GM23338 (cell line): ENCODE measurements around the gene CDKL4.

Experiments
- CREB1 ChIP-seq: fragments of 250-450 bp; sonication (Bioruptor Pico); IDR thresholded peaks from 2 replicates; pipeline ENCODE4 v1.5.0; 2020; ENCODE audit warnings: low read depth, mild to moderate bottlenecking, moderate library complexity
- EZH2 ChIP-seq: fragments of 200-600 bp; sonication (generic); IDR thresholded peaks from one replicate; pipeline ENCODE4 v1.8.0; 2017; ENCODE audit warnings: antibody characterized with exemption, mild to moderate bottlenecking, low read depth; ENCODE audit not compliant: unreplicated experiment
- EZH2phosphoT487 ChIP-seq: fragments of 200-600 bp; sonication (generic); IDR thresholded peaks from one replicate; pipeline ENCODE4 v1.8.1; 2018; ENCODE audit warnings: antibody characterized with exemption; ENCODE audit not compliant: unreplicated experiment
- JUNB ChIP-seq: IDR thresholded peaks from one replicate; pipeline ENCODE4 v1.6.1; 2016; ENCODE audit warnings: antibody characterized with exemption; ENCODE audit not compliant: unreplicated experiment
- POLR2AphosphoS5 ChIP-seq: IDR thresholded peaks from 2 replicates; pipeline ENCODE4 v1.6.1; 2016; ENCODE audit warnings: antibody characterized with exemption, low read depth
- ZNF114 ChIP-seq: fragments of 250-450 bp; sonication (Bioruptor Pico); IDR thresholded peaks from 2 replicates; pipeline ENCODE4 v1.5.0; 2020; ENCODE audit warnings: mild to moderate bottlenecking, moderate library complexity
- ZNF331 ChIP-seq: fragments of 250-450 bp; sonication (Bioruptor Pico); IDR thresholded peaks from 2 replicates; pipeline ENCODE4 v1.5.0; 2020; ENCODE audit warnings: low read depth, mild to moderate bottlenecking, moderate library complexity
- TF ChIP-seq, protein P1 (sequence below), 2 experiments: fragments of 200-600 bp in 1 of 2; sonication (generic) in 1 of 2; conservative IDR thresholded peaks; 2 replicates each; pipeline versions ENCODE4 v1.5.1 to v1.6.1; 2016 to 2017; ENCODE audit warnings: antibody characterized with exemption in 2 of 2, low read depth in 2 of 2, mild to moderate bottlenecking in 2 of 2, moderate library complexity in 1 of 2
- TF ChIP-seq, protein P2 (sequence below): IDR thresholded peaks from one replicate; pipeline ENCODE4 v1.6.1; 2018; ENCODE audit warnings: antibody characterized with exemption; ENCODE audit not compliant: unreplicated experiment
- TF ChIP-seq, protein P3 (sequence below): IDR thresholded peaks from 2 replicates; pipeline ENCODE4 v1.6.1; 2016; ENCODE audit warnings: antibody characterized with exemption

DNA sequence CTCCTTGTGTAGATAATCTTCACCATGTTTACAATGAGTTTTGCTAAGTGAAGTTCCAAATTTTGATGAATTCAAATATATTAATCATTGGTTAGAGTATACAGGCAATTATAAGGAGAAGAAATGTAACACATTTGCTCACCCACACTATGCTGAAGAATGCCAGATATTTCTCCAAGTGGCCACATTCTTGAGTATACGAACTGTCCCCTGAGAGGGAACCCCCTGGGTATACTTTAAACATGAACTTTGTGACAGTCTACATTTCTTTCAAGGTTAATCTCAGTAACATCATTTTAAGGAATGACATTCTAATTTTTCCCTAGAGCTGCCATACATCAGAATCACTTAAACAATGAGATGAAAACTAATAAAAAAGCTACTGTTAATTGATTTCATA, 39.8 kb upstream of the CDKL4 start:
- TF ChIP-seq, protein P1, sequence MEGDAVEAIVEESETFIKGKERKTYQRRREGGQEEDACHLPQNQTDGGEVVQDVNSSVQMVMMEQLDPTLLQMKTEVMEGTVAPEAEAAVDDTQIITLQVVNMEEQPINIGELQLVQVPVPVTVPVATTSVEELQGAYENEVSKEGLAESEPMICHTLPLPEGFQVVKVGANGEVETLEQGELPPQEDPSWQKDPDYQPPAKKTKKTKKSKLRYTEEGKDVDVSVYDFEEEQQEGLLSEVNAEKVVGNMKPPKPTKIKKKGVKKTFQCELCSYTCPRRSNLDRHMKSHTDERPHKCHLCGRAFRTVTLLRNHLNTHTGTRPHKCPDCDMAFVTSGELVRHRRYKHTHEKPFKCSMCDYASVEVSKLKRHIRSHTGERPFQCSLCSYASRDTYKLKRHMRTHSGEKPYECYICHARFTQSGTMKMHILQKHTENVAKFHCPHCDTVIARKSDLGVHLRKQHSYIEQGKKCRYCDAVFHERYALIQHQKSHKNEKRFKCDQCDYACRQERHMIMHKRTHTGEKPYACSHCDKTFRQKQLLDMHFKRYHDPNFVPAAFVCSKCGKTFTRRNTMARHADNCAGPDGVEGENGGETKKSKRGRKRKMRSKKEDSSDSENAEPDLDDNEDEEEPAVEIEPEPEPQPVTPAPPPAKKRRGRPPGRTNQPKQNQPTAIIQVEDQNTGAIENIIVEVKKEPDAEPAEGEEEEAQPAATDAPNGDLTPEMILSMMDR (conservative IDR thresholded peaks at IDR 0.05; ENCODE audit: low read depth in 2 of 2), result no peak
- TF ChIP-seq JUNB, result no peak
- no peak for TF ChIP-seq POLR2AphosphoS5
- TF ChIP-seq, protein P2, sequence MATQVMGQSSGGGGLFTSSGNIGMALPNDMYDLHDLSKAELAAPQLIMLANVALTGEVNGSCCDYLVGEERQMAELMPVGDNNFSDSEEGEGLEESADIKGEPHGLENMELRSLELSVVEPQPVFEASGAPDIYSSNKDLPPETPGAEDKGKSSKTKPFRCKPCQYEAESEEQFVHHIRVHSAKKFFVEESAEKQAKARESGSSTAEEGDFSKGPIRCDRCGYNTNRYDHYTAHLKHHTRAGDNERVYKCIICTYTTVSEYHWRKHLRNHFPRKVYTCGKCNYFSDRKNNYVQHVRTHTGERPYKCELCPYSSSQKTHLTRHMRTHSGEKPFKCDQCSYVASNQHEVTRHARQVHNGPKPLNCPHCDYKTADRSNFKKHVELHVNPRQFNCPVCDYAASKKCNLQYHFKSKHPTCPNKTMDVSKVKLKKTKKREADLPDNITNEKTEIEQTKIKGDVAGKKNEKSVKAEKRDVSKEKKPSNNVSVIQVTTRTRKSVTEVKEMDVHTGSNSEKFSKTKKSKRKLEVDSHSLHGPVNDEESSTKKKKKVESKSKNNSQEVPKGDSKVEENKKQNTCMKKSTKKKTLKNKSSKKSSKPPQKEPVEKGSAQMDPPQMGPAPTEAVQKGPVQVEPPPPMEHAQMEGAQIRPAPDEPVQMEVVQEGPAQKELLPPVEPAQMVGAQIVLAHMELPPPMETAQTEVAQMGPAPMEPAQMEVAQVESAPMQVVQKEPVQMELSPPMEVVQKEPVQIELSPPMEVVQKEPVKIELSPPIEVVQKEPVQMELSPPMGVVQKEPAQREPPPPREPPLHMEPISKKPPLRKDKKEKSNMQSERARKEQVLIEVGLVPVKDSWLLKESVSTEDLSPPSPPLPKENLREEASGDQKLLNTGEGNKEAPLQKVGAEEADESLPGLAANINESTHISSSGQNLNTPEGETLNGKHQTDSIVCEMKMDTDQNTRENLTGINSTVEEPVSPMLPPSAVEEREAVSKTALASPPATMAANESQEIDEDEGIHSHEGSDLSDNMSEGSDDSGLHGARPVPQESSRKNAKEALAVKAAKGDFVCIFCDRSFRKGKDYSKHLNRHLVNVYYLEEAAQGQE, result no peak
- TF ChIP-seq EZH2, result no peak
- TF ChIP-seq, protein P3, sequence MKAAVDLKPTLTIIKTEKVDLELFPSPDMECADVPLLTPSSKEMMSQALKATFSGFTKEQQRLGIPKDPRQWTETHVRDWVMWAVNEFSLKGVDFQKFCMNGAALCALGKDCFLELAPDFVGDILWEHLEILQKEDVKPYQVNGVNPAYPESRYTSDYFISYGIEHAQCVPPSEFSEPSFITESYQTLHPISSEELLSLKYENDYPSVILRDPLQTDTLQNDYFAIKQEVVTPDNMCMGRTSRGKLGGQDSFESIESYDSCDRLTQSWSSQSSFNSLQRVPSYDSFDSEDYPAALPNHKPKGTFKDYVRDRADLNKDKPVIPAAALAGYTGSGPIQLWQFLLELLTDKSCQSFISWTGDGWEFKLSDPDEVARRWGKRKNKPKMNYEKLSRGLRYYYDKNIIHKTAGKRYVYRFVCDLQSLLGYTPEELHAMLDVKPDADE, result no peak
- no peak for TF ChIP-seq ZNF331
- TF ChIP-seq ZNF114 (CRISPR knock-in tag), result no peak
- TF ChIP-seq EZH2phosphoT487, result no peak
- no peak for TF ChIP-seq CREB1 (CRISPR knock-in tag)
